NCI-H1105 (cell line): ENCODE measurements around the gene DDX54.
"Not testable (repeated sequence)": the region's sequence is repeated elsewhere in the genome, so short reads cannot be mapped to it uniquely, and the experiment has no call there.

Experiments used
- DNase-seq: peaks from one replicate; lab custom pipeline; 2025; lab: John Stamatoyannopoulos, UW

Gene DDX54

DNA sequence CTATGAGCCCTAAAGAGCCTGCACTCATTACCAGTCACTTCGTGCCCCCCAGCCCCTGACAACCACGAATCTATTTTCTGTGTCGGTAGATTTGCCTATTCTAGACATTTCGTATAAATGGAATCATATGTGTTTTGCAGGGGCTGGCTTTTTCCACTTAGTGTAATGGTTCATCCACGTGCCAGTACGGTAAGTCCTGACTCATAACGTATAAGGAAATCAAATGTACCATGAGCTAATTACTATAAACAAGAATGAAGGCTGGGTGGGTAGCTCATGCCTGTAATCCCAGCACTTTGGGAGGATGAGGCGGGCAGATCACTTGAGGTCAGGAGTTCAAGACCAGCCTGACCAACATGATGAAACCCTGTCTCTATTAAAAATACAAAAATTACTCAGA lies 67.6 kb downstream of the DDX54 start:
- DNase-seq = not testable (repeated sequence)

DNA sequence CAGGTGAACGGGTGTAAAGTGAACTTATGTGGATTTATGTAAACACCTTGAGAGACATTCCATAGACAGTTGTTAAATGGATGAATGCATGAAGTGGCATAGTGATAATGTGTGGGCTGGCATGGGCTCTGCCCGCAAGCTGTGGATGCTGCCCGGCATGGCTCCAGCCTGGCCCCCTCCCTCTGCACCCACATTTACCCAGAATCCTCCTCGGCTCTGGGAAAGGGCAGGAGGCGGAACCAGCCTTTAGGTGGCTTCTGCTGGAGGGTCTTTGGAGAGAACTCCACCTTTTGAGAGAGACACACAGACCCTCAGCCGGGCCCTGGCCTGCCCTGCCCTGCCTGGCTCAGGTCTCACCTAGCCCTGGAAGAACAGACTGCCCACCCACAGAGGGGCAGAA lies 68.4 kb downstream of the DDX54 start:
- DNase-seq = peak; percentile 94

- no peak for DNase-seq
Observed at GRCh38 chr12:113115455-113116126, 69.7 kb downstream of the DDX54 start.

- DNase-seq = no peak
Observed at GRCh38 chr12:113114447-113115178, 70.7 kb downstream of the DDX54 start.

DNA sequence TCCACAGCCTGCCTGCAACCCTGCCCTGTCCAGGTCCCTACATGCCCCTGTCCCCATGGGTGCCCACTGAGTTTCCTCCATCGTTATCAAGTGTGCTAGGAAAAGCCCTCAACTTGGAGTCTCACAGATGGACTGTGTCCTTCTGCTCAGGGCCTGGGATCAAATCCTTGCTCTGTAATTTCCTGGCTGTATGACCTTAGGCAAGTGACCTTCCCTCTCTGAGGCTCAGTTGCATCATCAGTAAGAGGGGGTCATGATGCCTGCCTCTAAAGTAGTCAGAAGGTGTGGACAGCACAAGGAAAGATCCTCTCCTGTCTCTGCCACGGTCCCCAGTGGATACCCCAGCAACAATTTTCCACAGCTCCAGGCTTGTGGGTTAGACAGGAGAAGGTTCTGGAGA lies 71.9 kb downstream of the DDX54 start:
- DNase-seq = no peak

GRCh38 chr12:113112043-113112899 lies 73.0 kb downstream of the DDX54 start:
- no peak for DNase-seq

DNA sequence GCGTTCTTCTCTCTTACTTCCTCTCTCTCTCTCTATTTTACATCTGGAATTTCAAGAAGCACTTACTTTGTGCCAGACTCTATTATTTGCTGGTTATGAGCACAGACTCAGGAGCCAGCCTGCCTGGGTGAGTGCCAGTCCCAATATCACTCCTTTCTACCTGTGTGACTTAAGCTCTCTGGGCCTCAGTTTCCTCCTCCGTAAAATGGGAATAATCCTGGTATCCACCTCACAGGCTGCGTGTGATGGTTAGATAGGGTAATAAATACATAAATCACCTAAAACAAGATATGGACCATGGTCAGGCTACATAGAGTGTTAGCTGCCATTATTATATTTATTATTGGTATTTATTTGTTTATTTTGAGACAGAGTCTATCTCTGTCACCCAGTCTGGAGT lies 74.0 kb downstream of the DDX54 start:
- DNase-seq = no peak

DNA sequence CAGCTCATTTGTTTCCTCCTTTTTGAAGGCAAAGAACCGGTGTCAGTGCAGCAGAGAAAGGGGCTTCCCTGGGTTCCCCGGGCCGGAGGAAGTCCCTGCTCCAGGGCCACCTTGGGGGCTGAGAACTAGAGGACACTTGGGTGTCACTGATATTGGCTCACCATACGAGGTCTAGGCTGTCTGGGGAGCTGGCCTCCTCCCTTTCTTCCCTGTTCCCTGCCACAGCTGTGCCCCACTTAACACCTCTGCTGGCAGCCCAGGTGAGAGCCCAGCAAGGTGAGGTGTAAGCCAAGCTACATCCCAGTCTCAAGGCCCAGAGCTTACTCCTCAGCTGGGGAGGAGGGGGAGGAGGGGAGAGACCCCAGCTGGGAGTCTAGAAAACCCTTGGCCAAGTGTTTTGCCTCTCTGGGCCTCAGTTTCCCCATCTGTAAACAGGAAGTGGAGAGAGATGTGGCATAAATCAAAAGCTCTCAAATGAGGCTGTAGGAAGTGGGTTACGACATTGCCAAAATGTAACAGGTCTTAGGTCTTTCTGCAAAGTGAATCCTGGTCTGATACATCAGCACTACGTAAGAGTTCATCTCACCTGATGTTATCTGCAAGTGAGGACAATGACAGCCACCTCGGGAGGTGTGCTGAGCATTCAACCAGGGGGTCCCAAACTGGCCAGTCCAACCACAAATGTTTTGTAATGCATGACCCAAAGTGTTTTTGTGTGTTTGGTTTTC lies 75.2 kb downstream of the DDX54 start:
- no peak for DNase-seq

DNA sequence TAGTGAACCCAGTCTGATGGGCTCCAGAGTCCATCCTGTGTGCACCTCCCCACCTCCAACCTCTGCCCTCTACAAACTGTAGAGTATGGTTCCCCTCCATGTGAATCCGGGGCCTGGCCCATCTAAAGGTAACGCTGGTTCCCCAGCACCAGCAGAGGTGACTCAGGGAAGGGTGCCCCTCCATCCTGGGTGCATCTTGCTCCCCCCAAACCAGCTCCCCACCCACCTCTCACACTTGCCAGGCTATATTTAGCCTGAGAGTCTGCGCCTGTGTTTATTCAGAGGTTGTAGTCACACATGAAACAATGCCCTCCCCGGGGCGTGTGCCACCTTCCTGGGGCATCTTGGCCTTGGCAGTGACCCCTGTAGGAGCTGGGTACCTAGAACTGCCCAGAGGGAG lies 75.9 kb downstream of the DDX54 start:
- no peak for DNase-seq

DNA sequence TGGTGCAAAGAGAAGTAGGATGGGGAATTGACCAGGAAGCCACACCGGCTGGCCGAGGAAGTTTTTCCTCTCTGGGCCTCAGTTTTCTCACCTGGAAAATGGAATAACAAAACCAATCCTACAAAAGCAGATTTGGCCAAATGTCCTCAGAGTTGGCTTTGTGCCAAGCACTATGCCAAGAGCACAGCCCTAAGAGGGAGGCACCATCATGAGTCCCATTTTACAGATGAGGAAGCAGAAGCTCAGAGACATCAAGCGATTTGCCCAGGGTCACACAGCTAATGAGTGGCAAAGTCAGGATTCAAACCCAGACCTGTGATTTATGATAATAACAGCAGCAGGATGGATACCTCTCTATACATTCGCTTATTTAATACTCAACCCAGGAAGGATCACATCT lies 77.0 kb downstream of the DDX54 start:
- DNase-seq = no peak
